Stomach (tissue), 4 donors: Measurements from ENCODE around the gene ITPRIP.

Experiments
- POLR2AphosphoS5 ChIP-seq, 3 donors: sonication (generic); formaldehyde crosslinking; IDR thresholded peaks; one replicate each; pipeline ENCODE4 v1.6.1; 2016; ENCODE audit warnings: antibody characterized with exemption in 3 of 3
- TF ChIP-seq, protein P1 (sequence below), 7 experiments: fragments of 450-650 bp in 4 of 7; fragments of 200-600 bp in 3 of 7; sonication (generic) in 3 of 7; IDR thresholded peaks; one replicate each; pipeline ENCODE4 v1.5.1; 2016 to 2019; ENCODE audit warnings: antibody characterized with exemption in 7 of 7, control low read depth in 2 of 7, mild to moderate bottlenecking in 1 of 7

DNA sequence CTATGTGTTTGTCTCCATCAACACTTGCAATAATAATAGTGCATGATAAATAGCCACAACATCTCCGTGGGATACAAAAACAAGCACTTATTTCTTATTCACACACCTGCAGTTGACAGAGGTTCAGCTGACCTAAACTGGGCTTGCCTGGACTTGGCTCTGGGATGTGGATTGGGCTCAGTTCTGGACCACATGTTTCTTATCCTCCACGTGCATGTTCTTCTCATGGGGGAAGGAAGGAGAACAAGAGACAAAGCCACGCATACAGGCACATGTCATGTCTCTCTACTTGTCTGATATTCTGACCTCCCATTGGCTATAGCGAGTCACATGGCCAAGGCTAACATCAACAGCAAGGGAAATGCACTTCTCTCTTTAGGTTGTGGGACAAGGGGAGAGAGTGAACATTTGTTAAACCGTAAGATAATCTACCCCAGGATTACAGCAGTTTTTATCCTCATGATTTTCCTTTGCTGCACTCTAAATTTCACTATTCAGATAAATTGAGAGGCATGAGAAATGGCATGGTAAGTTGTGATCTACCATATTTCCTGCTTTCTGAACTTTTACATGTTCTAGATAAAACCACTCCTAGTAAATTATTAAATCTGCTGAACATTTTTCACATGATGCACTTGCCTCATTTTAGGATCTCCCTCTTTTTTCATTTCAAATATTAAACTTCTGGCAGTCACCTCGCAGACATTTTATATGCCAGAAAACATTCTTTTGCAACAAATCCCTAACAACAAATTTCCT lies 49.0 kb upstream of the ITPRIP start:
- TF ChIP-seq, protein P1, sequence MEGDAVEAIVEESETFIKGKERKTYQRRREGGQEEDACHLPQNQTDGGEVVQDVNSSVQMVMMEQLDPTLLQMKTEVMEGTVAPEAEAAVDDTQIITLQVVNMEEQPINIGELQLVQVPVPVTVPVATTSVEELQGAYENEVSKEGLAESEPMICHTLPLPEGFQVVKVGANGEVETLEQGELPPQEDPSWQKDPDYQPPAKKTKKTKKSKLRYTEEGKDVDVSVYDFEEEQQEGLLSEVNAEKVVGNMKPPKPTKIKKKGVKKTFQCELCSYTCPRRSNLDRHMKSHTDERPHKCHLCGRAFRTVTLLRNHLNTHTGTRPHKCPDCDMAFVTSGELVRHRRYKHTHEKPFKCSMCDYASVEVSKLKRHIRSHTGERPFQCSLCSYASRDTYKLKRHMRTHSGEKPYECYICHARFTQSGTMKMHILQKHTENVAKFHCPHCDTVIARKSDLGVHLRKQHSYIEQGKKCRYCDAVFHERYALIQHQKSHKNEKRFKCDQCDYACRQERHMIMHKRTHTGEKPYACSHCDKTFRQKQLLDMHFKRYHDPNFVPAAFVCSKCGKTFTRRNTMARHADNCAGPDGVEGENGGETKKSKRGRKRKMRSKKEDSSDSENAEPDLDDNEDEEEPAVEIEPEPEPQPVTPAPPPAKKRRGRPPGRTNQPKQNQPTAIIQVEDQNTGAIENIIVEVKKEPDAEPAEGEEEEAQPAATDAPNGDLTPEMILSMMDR (IDR thresholded peaks at IDR 0.05): no peak
- no peak for TF ChIP-seq POLR2AphosphoS5 (IDR thresholded peaks at IDR 0.05)
